Measurements from ENCODE around the gene NKX3-2. TPM values are rescaled to one million over a fixed set of nuclear protein-coding genes. Genes with fewer than 3 reads are reported as not detected.

Gene NKX3-2
- total and polyA plus RNA-seq, 2 of the 4 experiments (the other 2 are of a cell fraction): 0.05 TPM; not detected in 1

- dilution Hi-C loops (cut with HindIII; ENCODE audit: low sequenced_read_pairs, unreplicated experiment) (no loop called here), intact Hi-C loops (cut with micrococcal nuclease) (no loop called here), in situ Hi-C loops (cut with MboI; ENCODE audit: low sequenced_read_pairs) (no loop called here)
- TF ChIP-seq CEBPB (IDR thresholded peaks at IDR 0.05; ENCODE audit: low read depth, low read length) (no peak), MXI1 (IDR thresholded peaks at IDR 0.05; ENCODE audit: borderline replicate concordance, low read depth, low read length) (no peak), RCOR1 (IDR thresholded peaks at IDR 0.05; ENCODE audit: insufficient replicate concordance, low read length) (no peak), MAFK (IDR thresholded peaks at IDR 0.05; ENCODE audit: low read depth, low read length) (no peak), USF2 (IDR thresholded peaks at IDR 0.05; ENCODE audit: low read depth, low read length) (no peak)
- Histone ChIP-seq H3K4me3 (ENCODE audit: insufficient read depth, low read depth, low read length) (no peak overlapping the region), H2BK15ac (ENCODE audit: low read depth, low read length) (no peak overlapping the region), H3K23ac (ENCODE audit: low read depth, low read length) (no peak overlapping the region; the same call in 1 of the 2 replicates), H4K5ac (ENCODE audit: low read depth, low read length) (no peak overlapping the region), H3K36me3 (ENCODE audit: control insufficient read depth, insufficient read depth, low read length) (no peaks in the 10 kb centered on the region), H3K4ac (ENCODE audit: low read depth, low read length) (no peak overlapping the region), H3K9ac (ENCODE audit: low read depth, low read length) (no peak overlapping the region), H3K27ac (ENCODE audit: insufficient read depth, low read length) (no peak overlapping the region), H2AK5ac (ENCODE audit: low read depth, low read length) (no peak overlapping the region), H2BK120ac (ENCODE audit: low read depth, low read length) (no peak overlapping the region), H4K8ac (ENCODE audit: low read depth in 2 of 2, low read length in 2 of 2) (no peak overlapping the region), H3K4me2 (ENCODE audit: low read depth, low read length) (no peak overlapping the region), H3K4me1 (ENCODE audit: control insufficient read depth, insufficient read depth, low read length) (no peaks in the 10 kb centered on the region), H2BK20ac (ENCODE audit: low read depth, low read length) (no peak overlapping the region), H4K91ac (ENCODE audit: insufficient read depth, low read depth, low read length) (no peak overlapping the region), H3K9me1 (ENCODE audit: insufficient read depth, low read length) (no peaks in the 10 kb centered on the region), H3K56ac (ENCODE audit: extremely low read depth, insufficient read depth, low read length) (no peak overlapping the region), H3K18ac (ENCODE audit: low read depth, low read length) (no peak overlapping the region), H3K27me3 (ENCODE audit: control insufficient read depth, insufficient read depth, low read length) (peaks cover 99% of the 10 kb centered on the region), H3K14ac (replicated peaks; ENCODE audit: low read depth, low read length) (no peak overlapping the region), H2AFZ (replicated peaks; ENCODE audit: low read length, poor library complexity) (no peak overlapping the region), H2AK9ac (replicated peaks; ENCODE audit: low read depth, low read length, poor library complexity) (no peak overlapping the region), H2BK5ac (ENCODE audit: low read depth, low read length, poor library complexity, severe bottlenecking) (no peak overlapping the region), H3K9me3 (ENCODE audit: control insufficient read depth, insufficient read depth, low read length) (peaks cover 15% of the 10 kb centered on the region), H4K20me1 (ENCODE audit: insufficient read depth, low read length) (no peaks in the 10 kb centered on the region), H3K79me1 (ENCODE audit: low read depth in 1 of 2, low read length in 2 of 2) (no peaks in the 10 kb centered on the region)
- ATAC-seq (ENCODE audit: low read depth) (no peak), DNase-seq (no peak)
- 20% methylated on average over 1 of the region's 16 CpGs; no CpG with 5 or more reads in 1 of the 2 experiments for WGBS, 2 experiments (ENCODE audit: extremely low coverage in 2 of 2, insufficient read length in 1 of 2)
- no TSS peak for BruUV-seq (replicated peaks)
- CTCF ChIA-PET: no interaction called here
- POLR2A ChIA-PET (ENCODE audit: unreplicated experiment): no interaction called here
Measured at GRCh38 chr4:13538427-13538973, 5.8 kb downstream of the NKX3-2 start.
